ENCODE data around the gene PATJ. TPM values are rescaled to one million over a fixed set of nuclear protein-coding genes. Genes with fewer than 3 reads are reported as not detected.
"Not testable (repeated sequence)": the region's sequence is repeated elsewhere in the genome, so short reads cannot be mapped to it uniquely, and the experiment has no call there.

PATJ gene
- total RNA-seq, 1 donor from 2014 or later = 124 TPM

GRCh38 chr1:62175568-62176179 lies 433.4 kb downstream of the PATJ start:
- peak; percentile 51 for DNase-seq (ENCODE audit: low read depth)

GRCh38 chr1:62176597-62177312 lies 434.5 kb downstream of the PATJ start:
- DNase-seq (ENCODE audit: low read depth) = no peak

- no peak for DNase-seq (ENCODE audit: low read depth)
These were observed 435.3 kb downstream of the PATJ start for GRCh38 chr1:62177621-62178020.

GRCh38 chr1:62178372-62178771 lies 436.1 kb downstream of the PATJ start:
- no peak for DNase-seq (ENCODE audit: low read depth)

- not testable (repeated sequence) for DNase-seq (ENCODE audit: low read depth)
These were observed 437.8 kb downstream of the PATJ start for GRCh38 chr1:62180054-62180453.

GRCh38 chr1:62180639-62181038 lies 438.4 kb downstream of the PATJ start:
- no peak for DNase-seq (ENCODE audit: low read depth)

- no peak for DNase-seq (ENCODE audit: low read depth)
These were observed 439.3 kb downstream of the PATJ start for GRCh38 chr1:62181532-62181931.

GRCh38 chr1:62182157-62182556 lies 439.9 kb downstream of the PATJ start:
- DNase-seq (ENCODE audit: low read depth) = not testable (repeated sequence)

GRCh38 chr1:62183164-62184020 lies 441.1 kb downstream of the PATJ start:
- DNase-seq (ENCODE audit: low read depth) = not testable (repeated sequence)

- no peak for DNase-seq (ENCODE audit: low read depth)
These were observed 442.1 kb downstream of the PATJ start for GRCh38 chr1:62184336-62184735.

- not testable (repeated sequence) for DNase-seq (ENCODE audit: low read depth)
These were observed 443.0 kb downstream of the PATJ start for GRCh38 chr1:62185233-62185632.

- no peak for DNase-seq (ENCODE audit: low read depth)
These were observed 443.4 kb downstream of the PATJ start for GRCh38 chr1:62185677-62186076.

GRCh38 chr1:62187548-62187947 lies 445.3 kb downstream of the PATJ start:
- DNase-seq (ENCODE audit: low read depth) = no peak

- no peak for DNase-seq (ENCODE audit: low read depth)
These were observed 445.8 kb downstream of the PATJ start for GRCh38 chr1:62188111-62188510.

GRCh38 chr1:62194651-62195544 lies 452.6 kb downstream of the PATJ start, which contains the start of gene L1TD1:
Gene L1TD1 (plus strand): TSS chr1:62194849. CDS start chr1:62206629, 11,780 bp downstream.
- no peak for DNase-seq (ENCODE audit: low read depth)

GRCh38 chr1:62196086-62196690 lies 453.9 kb downstream of the PATJ start:
- DNase-seq (ENCODE audit: low read depth) = no peak

GRCh38 chr1:62198069-62198780 lies 455.9 kb downstream of the PATJ start:
- no peak for DNase-seq (ENCODE audit: low read depth)

GRCh38 chr1:62198781-62199125 lies 456.5 kb downstream of the PATJ start:
- peak; percentile 23 for DNase-seq (ENCODE audit: low read depth)

- no peak for DNase-seq (ENCODE audit: low read depth)
These were observed 464.9 kb downstream of the PATJ start for GRCh38 chr1:62207187-62207586.

GRCh38 chr1:62208087-62208486 lies 465.8 kb downstream of the PATJ start:
- DNase-seq (ENCODE audit: low read depth) = no peak

All from renal cortical epithelial cell (primary cell).